Breast epithelium (tissue), 3 donors: ENCODE data around the gene WDR37.

ENCODE experiments used
- CTCF ChIP-seq, 3 donors: fragments of 450-650 bp; IDR thresholded peaks; one replicate each; pipeline ENCODE4 v1.5.1; 2016 to 2017; ENCODE audit warnings: antibody characterized with exemption in 3 of 3, mild to moderate bottlenecking in 3 of 3, moderate library complexity in 3 of 3
- POLR2A ChIP-seq: fragments of 450-650 bp; IDR thresholded peaks from one replicate; pipeline ENCODE4 v1.6.1; 2016; ENCODE audit warnings: antibody characterized with exemption, mild to moderate bottlenecking, moderate library complexity
- POLR2AphosphoS5 ChIP-seq, 3 donors: sonication (generic); formaldehyde crosslinking; IDR thresholded peaks; one replicate each; pipeline ENCODE4 v1.6.1; 2017; ENCODE audit warnings: antibody characterized with exemption in 3 of 3

- TF ChIP-seq CTCF (IDR thresholded peaks at IDR 0.05) (no peak), POLR2A (no peak), POLR2AphosphoS5 (IDR thresholded peaks at IDR 0.05) (no peak)
Measured at GRCh38 chr10:1171586-1171985, 115.4 kb downstream of the WDR37 start.
